IMR-90 (cell line): ENCODE results near the gene CNPY1. TPM values are rescaled to one million over a fixed set of nuclear protein-coding genes. Genes with fewer than 3 reads are reported as not detected.

Experiments
- ATAC-seq: fragments of 200-7000 bp; cut with Tn5 transposase; 2 replicates; pipeline ENCODE4 v1.9.1; 2020; ENCODE audit warnings: low read depth, mild to moderate bottlenecking, moderate library complexity
- BruUV-seq: library from RNA; stranded (reverse); fragments of 400-500 nt; replicated peaks from 2 replicates; lab custom pipeline; 2021; lab: Mats Ljungman, UMichigan
- CTCF ChIA-PET: fragments of 300-600 bp; formaldehyde crosslinking; extraction: SDS; loops from one replicate; lab custom pipeline; 2021; ENCODE audit warnings: antibody characterized with exemption; lab: Yijun Ruan, JAX
- POLR2A ChIA-PET: fragments of 300-600 bp; sonication (Branson Sonifier 250); formaldehyde crosslinking; loops from one replicate; lab custom pipeline; 2022; ENCODE audit warnings: antibody characterized with exemption; ENCODE audit not compliant: unreplicated experiment; lab: Charles Lee
- DNase-seq: peaks from one replicate; pipeline ENCODE4 v3.0.0; 2013
- H2AFZ ChIP-seq: replicated peaks from 2 replicates; pipeline ENCODE3; 2013; ENCODE audit warnings: low read length, mild to moderate bottlenecking; ENCODE audit not compliant: poor library complexity
- H2AK5ac ChIP-seq: 2 replicates; pipeline ENCODE4 v1.6.1; 2013; ENCODE audit warnings: low read depth, low read length, inconsistent platforms
- H2AK9ac ChIP-seq: replicated peaks from 2 replicates; pipeline ENCODE3; 2013; ENCODE audit warnings: mild to moderate bottlenecking, low read depth, low read length, moderate library complexity; ENCODE audit not compliant: poor library complexity
- H2BK120ac ChIP-seq: 2 replicates; pipeline ENCODE4 v1.6.1; 2013; ENCODE audit warnings: low read depth, low read length, inconsistent platforms
- H2BK15ac ChIP-seq: 3 replicates; pipeline ENCODE4 v1.6.1; 2013; ENCODE audit warnings: low read depth, low read length, inconsistent platforms
- H2BK20ac ChIP-seq: 2 replicates; pipeline ENCODE4 v1.6.1; 2013; ENCODE audit warnings: low read depth, mild to moderate bottlenecking, inconsistent platforms, low read length, moderate library complexity
- H2BK5ac ChIP-seq: 2 replicates; pipeline ENCODE4 v1.6.1; 2013; ENCODE audit warnings: mild to moderate bottlenecking, low read depth, low read length, inconsistent platforms; ENCODE audit not compliant: poor library complexity, severe bottlenecking
- H3K14ac ChIP-seq: replicated peaks from 2 replicates; pipeline ENCODE4 v1.6.1; 2013; ENCODE audit warnings: low read depth, low read length, inconsistent platforms
- H3K18ac ChIP-seq: 2 replicates; pipeline ENCODE4 v1.6.1; 2013; ENCODE audit warnings: low read depth, low read length, control low read depth
- H3K23ac ChIP-seq: 2 replicates; pipeline ENCODE4 v1.6.1; 2013; ENCODE audit warnings: low read depth, low read length, inconsistent platforms
- H3K27ac ChIP-seq: 2 replicates; pipeline ENCODE4 v1.5.1; 2013; ENCODE audit warnings: mild to moderate bottlenecking, control low read depth, low read length; ENCODE audit not compliant: insufficient read depth
- H3K27me3 ChIP-seq: 2 replicates; pipeline ENCODE4 v1.6.1; 2013; ENCODE audit warnings: low read length; ENCODE audit not compliant: control insufficient read depth, insufficient read depth
- H3K36me3 ChIP-seq: 2 replicates; pipeline ENCODE4 v1.6.1; 2013; ENCODE audit warnings: low read length, mixed read lengths; ENCODE audit not compliant: control insufficient read depth, insufficient read depth
- H3K4ac ChIP-seq: 2 replicates; pipeline ENCODE4 v1.6.1; 2013; ENCODE audit warnings: low read depth, low read length, inconsistent platforms
- H3K4me1 ChIP-seq: 2 replicates; pipeline ENCODE4 v1.6.1; 2013; ENCODE audit warnings: low read length, mixed read lengths; ENCODE audit not compliant: control insufficient read depth, insufficient read depth
- H3K4me2 ChIP-seq: 2 replicates; pipeline ENCODE4 v1.6.1; 2013; ENCODE audit warnings: low read depth, mild to moderate bottlenecking, control low read depth, low read length, moderate library complexity
- H3K4me3 ChIP-seq: 2 replicates; pipeline ENCODE4 v1.5.1; 2013; ENCODE audit warnings: low read depth, mild to moderate bottlenecking, control low read depth, low read length, moderate library complexity; ENCODE audit not compliant: insufficient read depth
- H3K56ac ChIP-seq: 2 replicates; pipeline ENCODE4 v1.6.1; 2013; ENCODE audit warnings: low read length, inconsistent platforms; ENCODE audit not compliant: insufficient read depth; ENCODE audit errors: extremely low read depth
- H3K79me1 ChIP-seq, 2 experiments: 2 replicates each; pipeline ENCODE4 v1.6.1; 2013; ENCODE audit warnings: low read length in 2 of 2, inconsistent platforms in 1 of 2, low read depth in 1 of 2
- H3K9ac ChIP-seq: 2 replicates; pipeline ENCODE4 v1.6.1; 2013; ENCODE audit warnings: low read depth, low read length, control low read depth
- H3K9me1 ChIP-seq: 2 replicates; pipeline ENCODE4 v1.6.1; 2013; ENCODE audit warnings: low read length, inconsistent platforms; ENCODE audit not compliant: insufficient read depth
- H3K9me3 ChIP-seq: 2 replicates; pipeline ENCODE4 v1.6.1; 2013; ENCODE audit warnings: low read length; ENCODE audit not compliant: control insufficient read depth, insufficient read depth
- H4K20me1 ChIP-seq: 2 replicates; pipeline ENCODE4 v1.6.1; 2013; ENCODE audit warnings: low read length, inconsistent platforms; ENCODE audit not compliant: insufficient read depth
- H4K5ac ChIP-seq: 2 replicates; pipeline ENCODE4 v1.6.1; 2013; ENCODE audit warnings: mild to moderate bottlenecking, low read depth, low read length, control low read depth
- H4K8ac ChIP-seq, 2 experiments: 2 replicates each; pipeline ENCODE4 v1.6.1; 2013; ENCODE audit warnings: low read depth in 2 of 2, low read length in 2 of 2, control low read depth in 1 of 2, inconsistent platforms in 1 of 2
- H4K91ac ChIP-seq: 2 replicates; pipeline ENCODE4 v1.6.1; 2013; ENCODE audit warnings: low read depth, low read length, inconsistent platforms; ENCODE audit not compliant: insufficient read depth
- BHLHE40 ChIP-seq: fragments of 150-350 bp; IDR thresholded peaks from 2 replicates; pipeline ENCODE4 v1.6.1; 2016; ENCODE audit warnings: mild to moderate bottlenecking, low read depth, low read length
- CEBPB ChIP-seq: IDR thresholded peaks from 2 replicates; pipeline ENCODE4 v1.6.1; 2012; ENCODE audit warnings: low read depth, low read length, improper control_type of control experiment
- CHD1 ChIP-seq: IDR thresholded peaks from 2 replicates; pipeline ENCODE4 v1.6.1; 2012; ENCODE audit warnings: low read depth, low read length, improper control_type of control experiment
- CTCF ChIP-seq: conservative IDR thresholded peaks from 2 replicates; pipeline ENCODE4 v1.5.1; 2012; ENCODE audit warnings: mild to moderate bottlenecking, low read depth, low read length, improper control_type of control experiment
- ELK1 ChIP-seq: fragments of 150-350 bp; IDR thresholded peaks from 2 replicates; pipeline ENCODE4 v1.6.1; 2016; ENCODE audit warnings: low read depth, mild to moderate bottlenecking, low read length, moderate library complexity, borderline replicate concordance
- FOS ChIP-seq: fragments of 150-350 bp; IDR thresholded peaks from 2 replicates; pipeline ENCODE4 v1.6.1; 2016; ENCODE audit warnings: low read depth, low read length
- MAFK ChIP-seq: IDR thresholded peaks from 2 replicates; pipeline ENCODE4 v1.6.1; 2012; ENCODE audit warnings: low read depth, low read length, improper control_type of control experiment
- MAZ ChIP-seq: IDR thresholded peaks from 2 replicates; pipeline ENCODE4 v1.6.1; 2012; ENCODE audit warnings: low read depth, mild to moderate bottlenecking, low read length, improper control_type of control experiment, moderate library complexity, borderline replicate concordance
- MXI1 ChIP-seq: IDR thresholded peaks from 2 replicates; pipeline ENCODE4 v1.6.1; 2012; ENCODE audit warnings: low read depth, mild to moderate bottlenecking, low read length, moderate library complexity, borderline replicate concordance
- NFE2L2 ChIP-seq: fragments of 150-350 bp; IDR thresholded peaks from 2 replicates; pipeline ENCODE4 v1.6.1; 2016; ENCODE audit warnings: low read depth, mild to moderate bottlenecking, low read length
- POLR2A ChIP-seq: IDR thresholded peaks from 2 replicates; pipeline ENCODE4 v1.6.1; 2012; ENCODE audit warnings: mild to moderate bottlenecking, low read depth, low read length
- RAD21 ChIP-seq: IDR thresholded peaks from 2 replicates; pipeline ENCODE4 v1.6.1; 2012; ENCODE audit warnings: low read length, improper control_type of control experiment
- RCOR1 ChIP-seq: IDR thresholded peaks from 2 replicates; pipeline ENCODE4 v1.6.1; 2012; ENCODE audit warnings: mild to moderate bottlenecking, low read length, improper control_type of control experiment; ENCODE audit not compliant: insufficient replicate concordance
- RFX5 ChIP-seq: IDR thresholded peaks from 2 replicates; pipeline ENCODE4 v1.8.0; 2012; ENCODE audit warnings: low read depth, mild to moderate bottlenecking, low read length, moderate library complexity
- SMC3 ChIP-seq: fragments of 150-350 bp; IDR thresholded peaks from 2 replicates; pipeline ENCODE4 v1.6.1; 2016; ENCODE audit warnings: low read depth, mild to moderate bottlenecking, antibody characterized with exemption, low read length, moderate library complexity
- USF2 ChIP-seq: fragments of 150-350 bp; IDR thresholded peaks from 2 replicates; pipeline ENCODE4 v1.6.1; 2017; ENCODE audit warnings: mild to moderate bottlenecking, antibody characterized with exemption, low read length, low read depth
- WGBS, 2 experiments: methylation state at CpG; one replicate each; pipeline versions ENCODE4 v1.1.5 to v1.1.7; 2013; ENCODE audit warnings: missing lambda C conversion rate in 2 of 2; ENCODE audit not compliant: insufficient read length in 1 of 2; ENCODE audit errors: extremely low coverage in 2 of 2; 5-methylcytosine and 5-hydroxymethylcytosine counted together
- dilution Hi-C: fragments of 300-500 bp; cut with HindIII; formaldehyde crosslinking; loops from one replicate; pipeline ENCODE4 v1.14.3; 2018; ENCODE audit warnings: low sequenced_read_pairs; ENCODE audit not compliant: unreplicated experiment
- in situ Hi-C: fragments of 300-500 bp; cut with MboI; formaldehyde crosslinking; loops from 3 replicates; pipeline ENCODE4 v1.14.3; 2019; ENCODE audit warnings: low sequenced_read_pairs, inconsistent platforms, mixed read lengths
- intact Hi-C: fragments of 100-400 bp; cut with micrococcal nuclease; formaldehyde crosslinking; loops from 2 replicates; pipeline ENCODE4 v1.10.0; 2022
- polyA plus RNA-seq, 3 experiments: library from polyadenylated mRNA; depleted of rRNA; stranded (reverse); fragments of >200 nt; gene quantifications; 2 replicates each; pipeline ENCODE4 v1.2.3, GENCODE V29; 2012; ENCODE audit warnings: low replicate concordance in 1 of 3
- total RNA-seq: library from RNA; depleted of rRNA; stranded (reverse); fragments of >200 nt; gene quantifications from 2 replicates; pipeline ENCODE4 v1.2.3, GENCODE V29; 2012

The CNPY1 gene
- total and polyA plus RNA-seq, 2 of the 4 experiments (the other 2 are of a cell fraction), result not detected

GRCh38 chr7:155461631-155462030 lies 84.7 kb downstream of the CNPY1 start:
- Histone ChIP-seq H3K9me3 (peaks cover 3% of the 10 kb centered on the region; the same call in 1 of the 2 replicates), H3K4me2 (no peak overlapping the region), H3K36me3 (no peaks in the 10 kb centered on the region), H3K23ac (no peak overlapping the region), H2AFZ (no peak overlapping the region), H3K4me1 (no peaks in the 10 kb centered on the region), H3K56ac (no peak overlapping the region), H4K8ac (no peak overlapping the region), H4K20me1 (no peaks in the 10 kb centered on the region), H3K9me1 (no peaks in the 10 kb centered on the region; the same call in 1 of the 2 replicates), H3K27me3 (peaks cover 85% of the 10 kb centered on the region), H3K14ac (no peak overlapping the region), H3K79me1 (no peaks in the 10 kb centered on the region), H2BK120ac (no peak overlapping the region), H3K18ac (no peak overlapping the region), H3K9ac (no peak overlapping the region), H4K91ac (no peak overlapping the region), H2AK9ac (no peak overlapping the region), H2AK5ac (no peak overlapping the region), H4K5ac (no peak overlapping the region), H2BK20ac (no peak overlapping the region), H2BK5ac (no peak overlapping the region), H3K4me3 (no peak overlapping the region), H2BK15ac (no peak overlapping the region), H3K4ac (no peak overlapping the region), H3K27ac (no peak overlapping the region)
- ChIA-PET CTCF (no interaction called here), POLR2A (no interaction called here)
- no CpG with 5 or more reads among the region's 3 CpGs for WGBS, 2 experiments
- TF ChIP-seq RCOR1, result no peak
- no peak for TF ChIP-seq RFX5
- TF ChIP-seq CHD1, result no peak
- no peak for TF ChIP-seq MAZ
- TF ChIP-seq RAD21, result no peak
- no peak for TF ChIP-seq MXI1
- no peak for TF ChIP-seq ELK1
- TF ChIP-seq SMC3, result no peak
- no peak for TF ChIP-seq MAFK
- no peak for TF ChIP-seq FOS
- no peak for TF ChIP-seq CEBPB
- no peak for TF ChIP-seq CTCF
- TF ChIP-seq BHLHE40, result no peak
- no peak for TF ChIP-seq NFE2L2
- no peak for TF ChIP-seq POLR2A
- no peak for TF ChIP-seq USF2
- in situ Hi-C loops, result no loop called here
- ATAC-seq (no peak), DNase-seq (no peak)
- intact Hi-C loops, result no loop called here
- dilution Hi-C loops, result no loop called here
- BruUV-seq, result no TSS peak
